Hepatocyte (in vitro differentiated cells): ENCODE measurements around the gene ANKRD28. TPM values are rescaled to one million over a fixed set of nuclear protein-coding genes. Genes with fewer than 3 reads are reported as not detected.

Source experiments
- DNase-seq: peaks from one replicate; pipeline ENCODE4 v3.0.0-alpha.2; 2016; ENCODE audit warnings: low spot score
- H2AFZ ChIP-seq: fragments of 200-600 bp; sonication (generic); 2 replicates; pipeline ENCODE4 v1.6.0; 2016; ENCODE audit warnings: antibody characterized with exemption, mild to moderate bottlenecking
- H3K27ac ChIP-seq: fragments of 200-600 bp; sonication (generic); 2 replicates; pipeline ENCODE4 v1.5.1; 2016; ENCODE audit warnings: mild to moderate bottlenecking
- H3K27me3 ChIP-seq: fragments of 200-600 bp; sonication (generic); 2 replicates; pipeline ENCODE4 v1.6.1; 2016
- H3K36me3 ChIP-seq: fragments of 200-600 bp; sonication (generic); replicated peaks from 2 replicates; pipeline ENCODE4 v1.5.1; 2016; ENCODE audit warnings: low read depth; ENCODE audit not compliant: insufficient read depth
- H3K4me1 ChIP-seq: fragments of 200-600 bp; sonication (generic); 2 replicates; pipeline ENCODE4 v1.5.1; 2016; ENCODE audit warnings: mild to moderate bottlenecking, moderate library complexity; ENCODE audit not compliant: insufficient read depth
- H3K4me2 ChIP-seq: fragments of 200-600 bp; sonication (generic); 2 replicates; pipeline ENCODE4 v1.6.0; 2016
- H3K4me3 ChIP-seq: fragments of 200-600 bp; sonication (generic); 2 replicates; pipeline ENCODE4 v1.5.1; 2016; ENCODE audit warnings: mild to moderate bottlenecking
- H3K79me2 ChIP-seq: fragments of 200-600 bp; sonication (generic); 2 replicates; pipeline ENCODE4 v1.6.0; 2017; ENCODE audit warnings: mild to moderate bottlenecking
- H3K9me2 ChIP-seq: fragments of 200-600 bp; sonication (generic); replicated peaks from 2 replicates; pipeline ENCODE4 v1.6.0; 2017; ENCODE audit warnings: mild to moderate bottlenecking; ENCODE audit not compliant: insufficient read depth
- H3K9me3 ChIP-seq: fragments of 200-600 bp; sonication (generic); 2 replicates; pipeline ENCODE4 v1.5.1; 2016; ENCODE audit warnings: low read depth, mild to moderate bottlenecking
- H4K20me1 ChIP-seq: fragments of 200-600 bp; sonication (generic); 2 replicates; pipeline ENCODE4 v1.6.0; 2016; ENCODE audit warnings: mild to moderate bottlenecking; ENCODE audit not compliant: insufficient read depth, poor library complexity, severe bottlenecking
- EZH2 ChIP-seq: fragments of 200-600 bp; sonication (generic); IDR thresholded peaks from 2 replicates; pipeline ENCODE4 v1.6.1; 2016; ENCODE audit warnings: antibody characterized with exemption, mild to moderate bottlenecking, borderline replicate concordance
- EZH2phosphoT487 ChIP-seq: fragments of 200-600 bp; sonication (generic); IDR thresholded peaks from one replicate; pipeline ENCODE4 v1.6.1; 2018; ENCODE audit warnings: antibody characterized with exemption, mild to moderate bottlenecking, low read depth, moderate library complexity; ENCODE audit not compliant: unreplicated experiment, severe bottlenecking
- WGBS: methylation state at CpG from one replicate; pipeline ENCODE4 v1.1.6; 2016; ENCODE audit warnings: low lambda C conversion rate; ENCODE audit errors: missing lambda C conversion rate; 5-methylcytosine and 5-hydroxymethylcytosine counted together
- polyA plus RNA-seq: library from polyadenylated mRNA; unstranded; fragments of >200 nt; fragmentation: Nextera tagmentation; extraction: Ambion mirVana; gene quantifications from 2 replicates; pipeline ENCODE4 v1.2.1, GENCODE V29; 2016
- total RNA-seq: library from RNA; depleted of rRNA; stranded (reverse); fragments of >200 nt; gene quantifications from 2 replicates; pipeline ENCODE4 v1.2.3, GENCODE V29; 2014
- TF ChIP-seq, protein P1 (sequence below): fragments of 200-600 bp; sonication (generic); IDR thresholded peaks from 2 replicates; pipeline ENCODE4 v1.5.1; 2016; ENCODE audit warnings: antibody characterized with exemption, mild to moderate bottlenecking; ENCODE audit not compliant: poor library complexity

Gene ANKRD28
- total and polyA plus RNA-seq, 2 experiments from 2014 or later, result 12.3 to 40.6 TPM

DNA sequence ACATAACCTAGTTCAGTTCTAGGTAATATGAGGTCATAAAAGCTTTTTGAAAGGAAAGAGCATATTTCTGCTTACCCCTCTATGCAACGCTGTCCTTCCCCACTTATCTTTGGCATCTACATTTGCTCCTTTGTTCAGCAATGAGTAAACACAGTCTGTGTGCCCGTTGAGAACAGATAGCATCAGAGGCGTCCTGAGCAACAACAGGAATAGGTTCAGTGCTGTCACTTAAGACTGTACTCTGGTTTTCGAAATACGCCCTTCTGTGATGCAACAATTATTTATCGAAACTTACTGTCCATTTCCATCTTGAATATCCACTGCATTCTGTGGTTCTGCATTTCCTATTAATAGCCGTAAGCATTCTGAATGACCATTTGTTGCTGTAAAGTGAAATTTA is 111.9 kb downstream of the ANKRD28 start:
- H3K9me3 ChIP-seq, result no peaks in the 10 kb centered on the region
- H3K9me2 ChIP-seq, result no peaks in the 10 kb centered on the region
- 60% methylated on average over 7 of the region's 7 CpGs for WGBS
- TF ChIP-seq, protein P1, sequence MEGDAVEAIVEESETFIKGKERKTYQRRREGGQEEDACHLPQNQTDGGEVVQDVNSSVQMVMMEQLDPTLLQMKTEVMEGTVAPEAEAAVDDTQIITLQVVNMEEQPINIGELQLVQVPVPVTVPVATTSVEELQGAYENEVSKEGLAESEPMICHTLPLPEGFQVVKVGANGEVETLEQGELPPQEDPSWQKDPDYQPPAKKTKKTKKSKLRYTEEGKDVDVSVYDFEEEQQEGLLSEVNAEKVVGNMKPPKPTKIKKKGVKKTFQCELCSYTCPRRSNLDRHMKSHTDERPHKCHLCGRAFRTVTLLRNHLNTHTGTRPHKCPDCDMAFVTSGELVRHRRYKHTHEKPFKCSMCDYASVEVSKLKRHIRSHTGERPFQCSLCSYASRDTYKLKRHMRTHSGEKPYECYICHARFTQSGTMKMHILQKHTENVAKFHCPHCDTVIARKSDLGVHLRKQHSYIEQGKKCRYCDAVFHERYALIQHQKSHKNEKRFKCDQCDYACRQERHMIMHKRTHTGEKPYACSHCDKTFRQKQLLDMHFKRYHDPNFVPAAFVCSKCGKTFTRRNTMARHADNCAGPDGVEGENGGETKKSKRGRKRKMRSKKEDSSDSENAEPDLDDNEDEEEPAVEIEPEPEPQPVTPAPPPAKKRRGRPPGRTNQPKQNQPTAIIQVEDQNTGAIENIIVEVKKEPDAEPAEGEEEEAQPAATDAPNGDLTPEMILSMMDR, result no peak
- TF ChIP-seq EZH2, result no peak
- peaks cover 16% of the 10 kb centered on the region for H3K4me1 ChIP-seq
- no peaks in the 10 kb centered on the region for H3K36me3 ChIP-seq
- no peak for DNase-seq
- no peaks in the 10 kb centered on the region for H4K20me1 ChIP-seq
- H3K27me3 ChIP-seq, result no peaks in the 10 kb centered on the region
- no peaks in the 10 kb centered on the region for H3K79me2 ChIP-seq
- no peak overlapping the region for H2AFZ ChIP-seq
- H3K4me2 ChIP-seq, result no peak overlapping the region
- H3K4me3 ChIP-seq, result no peak overlapping the region
- no peak overlapping the region for H3K27ac ChIP-seq

DNA sequence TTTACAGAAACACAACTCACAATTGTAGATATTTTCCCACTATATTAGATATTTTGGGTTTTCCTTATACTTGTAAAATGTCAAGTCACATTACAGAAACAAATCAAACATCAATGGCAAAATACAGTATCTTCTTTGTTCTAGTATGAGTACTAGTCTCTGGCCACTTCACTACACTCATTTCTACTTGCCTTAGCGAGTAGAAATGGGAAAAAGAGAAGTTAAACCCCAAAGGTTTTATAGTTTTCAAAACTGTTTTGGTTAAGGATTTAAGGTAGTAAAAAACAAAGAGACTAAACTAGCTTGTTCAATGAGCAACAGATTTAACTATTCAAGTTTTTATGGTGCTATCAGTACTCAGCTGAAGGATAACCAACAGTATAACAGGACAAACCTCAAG is 114.5 kb downstream of the ANKRD28 start:
- no peaks in the 10 kb centered on the region for H3K27me3 ChIP-seq
- no peak overlapping the region for H2AFZ ChIP-seq
- no peak overlapping the region for H3K4me3 ChIP-seq
- no peak for DNase-seq
- TF ChIP-seq, protein P1, result no peak
- no peak for TF ChIP-seq EZH2
- no peak for TF ChIP-seq EZH2phosphoT487
- no peaks in the 10 kb centered on the region for H3K79me2 ChIP-seq
- peak overlapping the region; percentile 18 for H3K27ac ChIP-seq
- H3K4me1 ChIP-seq, result peaks cover 16% of the 10 kb centered on the region
- no peak overlapping the region for H3K4me2 ChIP-seq
- H3K9me3 ChIP-seq, result no peaks in the 10 kb centered on the region
- WGBS, result 80% methylated on average over 1 of the region's 1 CpG
- no peaks in the 10 kb centered on the region for H3K9me2 ChIP-seq
- no peaks in the 10 kb centered on the region for H4K20me1 ChIP-seq
- no peaks in the 10 kb centered on the region for H3K36me3 ChIP-seq

DNA sequence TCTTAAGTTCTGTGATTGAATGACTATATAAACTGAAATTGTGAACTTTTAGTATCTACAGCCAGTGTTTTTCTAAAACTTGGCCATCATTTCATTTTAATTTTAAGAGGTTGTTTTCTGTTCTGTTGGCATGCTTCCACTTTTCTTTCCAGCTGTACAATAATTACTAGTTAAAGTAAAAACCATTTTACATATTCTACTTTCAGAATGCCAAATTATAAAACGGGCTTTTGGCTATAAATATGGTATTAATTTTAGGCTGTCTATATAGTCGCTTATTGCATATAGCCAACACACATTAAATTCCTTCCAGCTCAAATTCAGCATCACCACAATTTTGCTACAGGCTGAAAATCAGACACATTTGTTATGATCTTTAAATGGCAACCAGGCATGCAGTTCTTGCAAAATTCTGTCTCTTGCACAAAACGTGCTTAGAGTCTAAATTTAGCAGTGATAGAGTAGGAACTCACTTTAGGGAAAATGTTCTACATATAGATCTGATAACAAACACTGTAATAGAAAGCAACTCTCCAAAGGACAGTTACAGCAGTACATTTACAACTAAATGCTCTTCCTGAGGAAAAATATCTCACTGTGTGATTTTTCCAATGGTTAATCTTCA is 115.1 kb downstream of the ANKRD28 start:
- H3K4me3 ChIP-seq, result no peak overlapping the region
- peak overlapping the region; percentile 17 for H3K4me2 ChIP-seq
- WGBS, result 54% methylated on average over 3 of the region's 3 CpGs

More for the DNA sequence above, 115.1 kb downstream of the ANKRD28 start:
- TF ChIP-seq, protein P1, result no peak
- no peak for TF ChIP-seq EZH2
- TF ChIP-seq EZH2phosphoT487, result no peak
- H3K36me3 ChIP-seq, result no peaks in the 10 kb centered on the region
- peaks cover 16% of the 10 kb centered on the region for H3K4me1 ChIP-seq
- DNase-seq, result no peak
- peak overlapping the region; percentile 18 for H3K27ac ChIP-seq
- no peaks in the 10 kb centered on the region for H3K27me3 ChIP-seq
- H3K9me2 ChIP-seq, result no peaks in the 10 kb centered on the region
- no peaks in the 10 kb centered on the region for H3K79me2 ChIP-seq
- no peaks in the 10 kb centered on the region for H4K20me1 ChIP-seq
- H3K9me3 ChIP-seq, result no peaks in the 10 kb centered on the region
- H2AFZ ChIP-seq, result no peak overlapping the region
